ENCODE measurements around the gene IGSF8.

DNA sequence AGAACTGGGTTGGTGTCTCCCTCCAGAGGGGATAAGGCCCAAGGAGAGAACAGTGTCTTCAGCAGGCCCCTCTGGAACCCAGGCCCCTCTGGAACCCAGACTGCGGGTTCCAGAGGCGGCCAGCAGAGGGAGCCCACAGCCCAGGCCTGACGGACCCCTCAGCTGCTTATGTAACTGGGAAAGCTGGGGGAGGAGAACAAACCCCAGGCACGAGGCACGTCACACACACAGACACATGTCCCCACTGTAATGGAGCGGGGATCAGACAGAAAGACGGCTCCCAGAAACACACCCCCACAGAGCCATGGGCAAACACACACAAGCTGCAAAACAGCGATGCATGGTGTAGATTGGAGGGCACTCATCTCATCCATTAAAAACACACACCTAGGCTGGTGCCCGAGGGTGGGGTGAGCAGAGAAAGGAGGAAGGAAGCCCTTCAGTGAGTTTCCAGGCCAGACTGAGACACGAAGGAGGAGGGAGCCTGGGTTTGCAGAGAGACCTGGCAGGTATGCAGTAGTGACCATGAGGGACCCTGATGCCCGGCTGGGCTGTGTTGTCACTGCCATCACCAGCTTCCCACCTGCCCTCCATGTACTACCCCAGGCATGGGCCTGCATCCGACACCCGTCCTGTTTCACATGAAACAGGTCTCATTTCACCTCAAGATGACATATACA is 2.8 kb upstream of the IGSF8 start:
- TF ChIP-seq POLR2A (IDR thresholded peaks at IDR 0.05; ENCODE audit: low read depth, low read length), result no peak
- TF ChIP-seq POLR2AphosphoS5 (IDR thresholded peaks at IDR 0.05; ENCODE audit: low read depth, low read length), result no peak
- no peak for TF ChIP-seq TAF1 (IDR thresholded peaks at IDR 0.05; ENCODE audit: borderline replicate concordance, low read depth, low read length)

Measured in GM12892 (cell line).